ENCODE results near the gene PLA2G2C.
A peak's percentile ranks its signal among the peaks of the same experiment; 100 is the strongest.
"Not testable (repeated sequence)": the region's sequence is repeated elsewhere in the genome, so short reads cannot be mapped to it uniquely, and the experiment has no call there.

PLA2G2C gene

DNA sequence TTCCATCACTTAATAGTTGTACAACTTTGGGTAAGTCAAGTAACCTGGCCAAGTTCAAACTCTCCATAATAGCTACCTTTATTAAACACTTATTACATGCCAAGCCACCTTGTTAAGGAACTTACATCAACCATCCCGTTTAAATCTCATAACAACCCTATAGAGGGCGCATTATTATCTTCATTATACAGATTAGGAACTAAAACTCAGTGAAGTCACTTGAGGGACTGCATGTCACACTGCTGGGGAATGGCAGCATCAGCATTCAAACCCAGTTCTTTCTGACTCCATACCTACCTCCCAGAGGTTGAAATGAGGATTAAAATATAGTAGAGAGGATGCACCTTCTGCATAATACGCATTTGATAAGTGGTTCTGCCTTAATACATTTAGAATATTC, 47.1 kb upstream of the PLA2G2C start:
- no peak overlapping the region for H2AFZ ChIP-seq (ENCODE audit: low read length)
- H3K4me3 ChIP-seq (ENCODE audit: low read length): no peak overlapping the region
- no peaks in the 10 kb centered on the region for H3K9me3 ChIP-seq (replicated peaks; ENCODE audit: insufficient read depth, low read length)
- no peaks in the 10 kb centered on the region for H4K20me1 ChIP-seq (ENCODE audit: insufficient read depth, low read length)
- no peak overlapping the region for H3K27ac ChIP-seq (ENCODE audit: low read length)
- H3F3A ChIP-seq (ENCODE audit: insufficient read depth, low read length): no peaks in the 10 kb centered on the region
- peaks cover 98% of the 10 kb centered on the region for H3K27me3 ChIP-seq (replicated peaks; ENCODE audit: insufficient read depth, low read length)
- H3K4me2 ChIP-seq (ENCODE audit: low read depth, low read length): no peak overlapping the region
- H3K4me1 ChIP-seq (ENCODE audit: low read length): no peaks in the 10 kb centered on the region
- H3K9ac ChIP-seq (ENCODE audit: low read length): no peak overlapping the region
- no peaks in the 10 kb centered on the region for H3K9me2 ChIP-seq (replicated peaks; ENCODE audit: insufficient read depth, low read length)
- peak; percentile 27 for DNase-seq
- TF ChIP-seq EZH2phosphoT487 (IDR thresholded peaks at IDR 0.05; ENCODE audit: low read length) (no peak), EZH2 (optimal IDR thresholded peaks at IDR 0.05; ENCODE audit: low read depth, low read length) (no peak)
- TF ChIP-seq, protein P1, sequence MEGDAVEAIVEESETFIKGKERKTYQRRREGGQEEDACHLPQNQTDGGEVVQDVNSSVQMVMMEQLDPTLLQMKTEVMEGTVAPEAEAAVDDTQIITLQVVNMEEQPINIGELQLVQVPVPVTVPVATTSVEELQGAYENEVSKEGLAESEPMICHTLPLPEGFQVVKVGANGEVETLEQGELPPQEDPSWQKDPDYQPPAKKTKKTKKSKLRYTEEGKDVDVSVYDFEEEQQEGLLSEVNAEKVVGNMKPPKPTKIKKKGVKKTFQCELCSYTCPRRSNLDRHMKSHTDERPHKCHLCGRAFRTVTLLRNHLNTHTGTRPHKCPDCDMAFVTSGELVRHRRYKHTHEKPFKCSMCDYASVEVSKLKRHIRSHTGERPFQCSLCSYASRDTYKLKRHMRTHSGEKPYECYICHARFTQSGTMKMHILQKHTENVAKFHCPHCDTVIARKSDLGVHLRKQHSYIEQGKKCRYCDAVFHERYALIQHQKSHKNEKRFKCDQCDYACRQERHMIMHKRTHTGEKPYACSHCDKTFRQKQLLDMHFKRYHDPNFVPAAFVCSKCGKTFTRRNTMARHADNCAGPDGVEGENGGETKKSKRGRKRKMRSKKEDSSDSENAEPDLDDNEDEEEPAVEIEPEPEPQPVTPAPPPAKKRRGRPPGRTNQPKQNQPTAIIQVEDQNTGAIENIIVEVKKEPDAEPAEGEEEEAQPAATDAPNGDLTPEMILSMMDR (IDR thresholded peaks at IDR 0.05; ENCODE audit: low read length): peak; percentile 40
- no peaks in the 10 kb centered on the region for H3K36me3 ChIP-seq (replicated peaks; ENCODE audit: insufficient read depth, low read length)
- no peaks in the 10 kb centered on the region for H3K79me2 ChIP-seq (ENCODE audit: low read length)

DNA sequence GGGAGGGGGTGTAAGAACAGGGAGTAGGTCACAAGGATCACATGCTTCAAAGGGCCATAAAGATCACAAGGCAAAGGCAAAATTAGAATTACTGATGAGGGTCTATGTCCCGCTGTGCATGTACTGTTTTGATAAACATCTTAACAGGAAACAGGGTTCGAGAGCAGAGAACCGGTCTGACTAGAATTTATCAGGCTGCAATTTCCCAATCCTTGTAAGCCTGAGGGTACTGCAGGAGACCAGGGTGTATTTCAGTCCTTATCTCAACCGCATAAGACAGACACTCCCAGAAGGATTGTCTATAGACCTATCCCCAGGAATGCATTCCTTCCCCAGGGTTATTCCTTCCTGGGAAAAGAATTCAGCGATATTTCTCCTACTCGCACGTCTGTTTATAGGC, 46.2 kb upstream of the PLA2G2C start:
- not testable (repeated sequence) for H3K79me2 ChIP-seq (ENCODE audit: low read length); H3F3A ChIP-seq (ENCODE audit: insufficient read depth, low read length); H3K27ac ChIP-seq (ENCODE audit: low read length); DNase-seq; H2AFZ ChIP-seq (ENCODE audit: low read length); H3K4me3 ChIP-seq (ENCODE audit: low read length); H3K9me2 ChIP-seq (replicated peaks; ENCODE audit: insufficient read depth, low read length); H3K9ac ChIP-seq (ENCODE audit: low read length); H3K4me1 ChIP-seq (ENCODE audit: low read length); H4K20me1 ChIP-seq (ENCODE audit: insufficient read depth, low read length); H3K9me3 ChIP-seq (replicated peaks; ENCODE audit: insufficient read depth, low read length); H3K36me3 ChIP-seq (replicated peaks; ENCODE audit: insufficient read depth, low read length); H3K4me2 ChIP-seq (ENCODE audit: low read depth, low read length)
- H3K27me3 ChIP-seq (replicated peaks; ENCODE audit: insufficient read depth, low read length): peaks cover 100% of the 10 kb centered on the region

DNA sequence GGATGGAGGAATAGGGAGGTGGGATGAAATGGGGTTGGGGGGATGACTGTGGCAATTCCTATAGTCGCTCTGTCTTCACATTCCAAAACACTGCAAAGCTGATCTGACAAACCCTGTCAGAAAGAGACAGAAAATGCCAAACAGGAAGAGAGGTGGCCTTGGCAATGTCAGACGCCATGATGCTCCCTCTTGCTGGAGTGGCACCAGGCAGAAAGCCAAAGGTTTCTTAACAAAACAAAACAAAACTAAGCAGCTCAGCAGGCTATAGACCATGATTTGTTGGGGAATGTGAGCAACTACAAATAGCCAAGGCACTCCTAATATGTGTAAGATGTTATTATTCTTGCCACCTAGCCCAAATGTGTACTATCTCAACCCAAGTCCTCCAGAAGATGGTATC, 42.9 kb upstream of the PLA2G2C start:
- H3K9me3 ChIP-seq (replicated peaks; ENCODE audit: insufficient read depth, low read length): no peaks in the 10 kb centered on the region
- no peak overlapping the region for H2AFZ ChIP-seq (ENCODE audit: low read length)
- no peak for DNase-seq
- no peak for TF ChIP-seq EZH2 (optimal IDR thresholded peaks at IDR 0.05; ENCODE audit: low read depth, low read length)
- no peak for TF ChIP-seq EZH2phosphoT487 (IDR thresholded peaks at IDR 0.05; ENCODE audit: low read length)
- TF ChIP-seq, protein P1 (IDR thresholded peaks at IDR 0.05; ENCODE audit: low read length): no peak
- H3K4me3 ChIP-seq (ENCODE audit: low read length): no peak overlapping the region
- H3K4me1 ChIP-seq (ENCODE audit: low read length): no peaks in the 10 kb centered on the region
- no peak overlapping the region for H3K27ac ChIP-seq (ENCODE audit: low read length)
- H3K27me3 ChIP-seq (replicated peaks; ENCODE audit: insufficient read depth, low read length): peaks cover 100% of the 10 kb centered on the region
- no peaks in the 10 kb centered on the region for H3K36me3 ChIP-seq (replicated peaks; ENCODE audit: insufficient read depth, low read length)
- H3K79me2 ChIP-seq (ENCODE audit: low read length): no peaks in the 10 kb centered on the region
- no peaks in the 10 kb centered on the region for H3F3A ChIP-seq (ENCODE audit: insufficient read depth, low read length)
- H3K4me2 ChIP-seq (ENCODE audit: low read depth, low read length): no peak overlapping the region
- H4K20me1 ChIP-seq (ENCODE audit: insufficient read depth, low read length): no peaks in the 10 kb centered on the region
- H3K9me2 ChIP-seq (replicated peaks; ENCODE audit: insufficient read depth, low read length): no peaks in the 10 kb centered on the region
- H3K9ac ChIP-seq (ENCODE audit: low read length): no peak overlapping the region

DNA sequence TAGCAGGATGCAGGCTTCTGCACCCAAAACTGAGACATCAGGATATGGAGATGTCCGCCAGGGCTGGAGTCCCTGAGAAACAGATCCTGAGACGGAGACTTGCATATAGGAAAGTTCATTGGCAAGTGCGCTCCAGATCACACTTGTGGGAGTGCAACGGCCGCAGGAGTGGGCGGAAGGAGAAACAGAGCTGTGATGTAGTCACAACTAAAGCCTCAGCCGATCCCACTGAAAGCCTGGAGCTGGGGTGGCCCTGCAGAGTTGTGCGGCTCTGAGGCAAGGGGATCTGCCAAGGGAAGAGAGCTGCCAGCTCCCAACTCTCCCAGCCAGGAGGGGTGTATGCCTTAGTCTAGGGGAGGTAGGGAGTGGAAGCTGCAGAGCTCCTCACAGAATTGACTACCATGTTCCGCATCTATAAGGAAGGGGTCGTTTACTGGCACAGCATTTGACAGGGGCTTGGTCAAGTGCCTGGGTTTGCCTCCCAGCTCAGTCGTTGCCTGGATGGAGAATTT, 42.1 kb upstream of the PLA2G2C start:
- DNase-seq: no peak
- Histone ChIP-seq H3K4me3 (ENCODE audit: low read length) (no peak overlapping the region), H3K9me2 (replicated peaks; ENCODE audit: insufficient read depth, low read length) (no peaks in the 10 kb centered on the region), H2AFZ (ENCODE audit: low read length) (no peak overlapping the region), H4K20me1 (ENCODE audit: insufficient read depth, low read length) (no peaks in the 10 kb centered on the region), H3K4me1 (ENCODE audit: low read length) (no peaks in the 10 kb centered on the region), H3K4me2 (ENCODE audit: low read depth, low read length) (no peak overlapping the region), H3K27ac (ENCODE audit: low read length) (no peak overlapping the region), H3K36me3 (replicated peaks; ENCODE audit: insufficient read depth, low read length) (no peaks in the 10 kb centered on the region), H3K9me3 (replicated peaks; ENCODE audit: insufficient read depth, low read length) (no peaks in the 10 kb centered on the region), H3K9ac (ENCODE audit: low read length) (no peak overlapping the region), H3K27me3 (replicated peaks; ENCODE audit: insufficient read depth, low read length) (peaks cover 98% of the 10 kb centered on the region), H3F3A (ENCODE audit: insufficient read depth, low read length) (no peaks in the 10 kb centered on the region), H3K79me2 (ENCODE audit: low read length) (no peaks in the 10 kb centered on the region)
- TF ChIP-seq, protein P1 (IDR thresholded peaks at IDR 0.05; ENCODE audit: low read length): no peak
- TF ChIP-seq EZH2phosphoT487 (IDR thresholded peaks at IDR 0.05; ENCODE audit: low read length) (no peak), EZH2 (optimal IDR thresholded peaks at IDR 0.05; ENCODE audit: low read depth, low read length) (no peak)
